Cardiac fibroblast (primary cell): ENCODE data around the gene SYNE2.

Experiments
- DNase-seq, 2 donors: peaks; one replicate each; pipeline versions ENCODE4 v3.0.0 to v3.0.0-alpha.2; 2010; ENCODE audit warnings: low read depth in 2 of 2
- H3K4me3 ChIP-seq, 2 donors: replicated peaks in 1 of 2; 1 replicate in 1 of 2; 2 replicates in 1 of 2; pipeline ENCODE4 v1.5.1; 2011; ENCODE audit warnings: low read depth in 2 of 2, low read length in 2 of 2, mild to moderate bottlenecking in 2 of 2, moderate library complexity in 1 of 2
- CTCF ChIP-seq: IDR thresholded peaks from one replicate; pipeline ENCODE4 v1.5.1; 2011; ENCODE audit warnings: low read depth, mild to moderate bottlenecking, low read length, inconsistent platforms

The SYNE2 gene

GRCh38 chr14:64255756-64256155 lies 403.0 kb downstream of the SYNE2 start:
- no peak for DNase-seq
- no peak for TF ChIP-seq CTCF
- H3K4me3 ChIP-seq = no peak overlapping the region

GRCh38 chr14:64260418-64260817 lies 407.6 kb downstream of the SYNE2 start:
- no peak for TF ChIP-seq CTCF
- no peak overlapping the region for H3K4me3 ChIP-seq

GRCh38 chr14:64265222-64265621 lies 412.4 kb downstream of the SYNE2 start:
- no peak overlapping the region for H3K4me3 ChIP-seq
- DNase-seq = no peak
- TF ChIP-seq CTCF = no peak

More at GRCh38 chr14:64260418-64260817, 407.6 kb downstream of the SYNE2 start:
- DNase-seq = no peak

- peak; percentile 29 to 76 for DNase-seq
Observed at GRCh38 chr14:64266239-64266638, 413.4 kb downstream of the SYNE2 start.

GRCh38 chr14:64272019-64272418 lies 419.2 kb downstream of the SYNE2 start:
- H3K4me3 ChIP-seq = no peak overlapping the region
- TF ChIP-seq CTCF = no peak
- no peak for DNase-seq

More at GRCh38 chr14:64266239-64266638, 413.4 kb downstream of the SYNE2 start:
- no peak overlapping the region for H3K4me3 ChIP-seq
- TF ChIP-seq CTCF = no peak
